Measurements from ENCODE around the gene KCTD2.

KCTD2 gene

GRCh38 chr17:75046407-75047289 is at the start of gene KCTD2, which contains the start of gene ATP5PD:
TSS of gene KCTD2 (plus strand) at chr17:75047225. CDS start at chr17:75047251, 26 bp downstream.
TSS of gene ATP5PD (minus strand) at chr17:75046969. CDS start at chr17:75042650, 4,319 bp downstream.
- TF ChIP-seq, protein P1, sequence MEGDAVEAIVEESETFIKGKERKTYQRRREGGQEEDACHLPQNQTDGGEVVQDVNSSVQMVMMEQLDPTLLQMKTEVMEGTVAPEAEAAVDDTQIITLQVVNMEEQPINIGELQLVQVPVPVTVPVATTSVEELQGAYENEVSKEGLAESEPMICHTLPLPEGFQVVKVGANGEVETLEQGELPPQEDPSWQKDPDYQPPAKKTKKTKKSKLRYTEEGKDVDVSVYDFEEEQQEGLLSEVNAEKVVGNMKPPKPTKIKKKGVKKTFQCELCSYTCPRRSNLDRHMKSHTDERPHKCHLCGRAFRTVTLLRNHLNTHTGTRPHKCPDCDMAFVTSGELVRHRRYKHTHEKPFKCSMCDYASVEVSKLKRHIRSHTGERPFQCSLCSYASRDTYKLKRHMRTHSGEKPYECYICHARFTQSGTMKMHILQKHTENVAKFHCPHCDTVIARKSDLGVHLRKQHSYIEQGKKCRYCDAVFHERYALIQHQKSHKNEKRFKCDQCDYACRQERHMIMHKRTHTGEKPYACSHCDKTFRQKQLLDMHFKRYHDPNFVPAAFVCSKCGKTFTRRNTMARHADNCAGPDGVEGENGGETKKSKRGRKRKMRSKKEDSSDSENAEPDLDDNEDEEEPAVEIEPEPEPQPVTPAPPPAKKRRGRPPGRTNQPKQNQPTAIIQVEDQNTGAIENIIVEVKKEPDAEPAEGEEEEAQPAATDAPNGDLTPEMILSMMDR (IDR thresholded peaks at IDR 0.05; ENCODE audit: borderline replicate concordance, control extremely low read depth, extremely low read depth, insufficient read depth, missing control alignments) = no peak
- DNase-seq (ENCODE audit: low spot score) = peak; percentile 99
- in situ Hi-C loops (cut with MboI; ENCODE audit: low sequenced_read_pairs, unreplicated experiment) = no loop called here

DNA sequence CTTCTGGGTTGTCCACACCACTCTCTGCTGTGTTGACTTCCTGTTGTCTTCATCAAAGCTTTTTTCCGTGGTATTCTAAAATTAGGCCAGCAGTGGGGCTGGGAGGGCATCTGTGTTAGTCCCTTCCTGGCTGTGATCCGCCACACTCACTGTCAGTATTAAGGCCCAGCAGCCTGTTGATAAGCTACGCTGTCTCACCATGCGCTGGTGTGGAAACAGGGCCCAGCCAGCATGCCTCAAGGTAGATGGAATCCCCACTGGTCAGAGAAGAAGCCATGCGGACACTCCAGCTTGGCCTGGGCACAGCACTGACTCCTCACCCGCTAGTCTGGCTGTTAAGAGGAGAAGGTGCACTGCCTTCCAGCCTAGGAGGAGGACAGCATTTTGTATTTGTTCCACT is 48.2 kb upstream of the KCTD2 start:
- no peak for DNase-seq (ENCODE audit: low spot score)
- in situ Hi-C loops (cut with MboI; ENCODE audit: low sequenced_read_pairs, unreplicated experiment) = no loop called here
- TF ChIP-seq, protein P1 (IDR thresholded peaks at IDR 0.05; ENCODE audit: borderline replicate concordance, control extremely low read depth, extremely low read depth, insufficient read depth, missing control alignments) = no peak

- in situ Hi-C loops (cut with MboI; ENCODE audit: low sequenced_read_pairs, unreplicated experiment) = no loop called here
- TF ChIP-seq, protein P1 (IDR thresholded peaks at IDR 0.05; ENCODE audit: borderline replicate concordance, control extremely low read depth, extremely low read depth, insufficient read depth, missing control alignments) = no peak
- no peak for DNase-seq (ENCODE audit: low spot score)
Observed at GRCh38 chr17:74999523-74999922, 47.5 kb upstream of the KCTD2 start.

DNA sequence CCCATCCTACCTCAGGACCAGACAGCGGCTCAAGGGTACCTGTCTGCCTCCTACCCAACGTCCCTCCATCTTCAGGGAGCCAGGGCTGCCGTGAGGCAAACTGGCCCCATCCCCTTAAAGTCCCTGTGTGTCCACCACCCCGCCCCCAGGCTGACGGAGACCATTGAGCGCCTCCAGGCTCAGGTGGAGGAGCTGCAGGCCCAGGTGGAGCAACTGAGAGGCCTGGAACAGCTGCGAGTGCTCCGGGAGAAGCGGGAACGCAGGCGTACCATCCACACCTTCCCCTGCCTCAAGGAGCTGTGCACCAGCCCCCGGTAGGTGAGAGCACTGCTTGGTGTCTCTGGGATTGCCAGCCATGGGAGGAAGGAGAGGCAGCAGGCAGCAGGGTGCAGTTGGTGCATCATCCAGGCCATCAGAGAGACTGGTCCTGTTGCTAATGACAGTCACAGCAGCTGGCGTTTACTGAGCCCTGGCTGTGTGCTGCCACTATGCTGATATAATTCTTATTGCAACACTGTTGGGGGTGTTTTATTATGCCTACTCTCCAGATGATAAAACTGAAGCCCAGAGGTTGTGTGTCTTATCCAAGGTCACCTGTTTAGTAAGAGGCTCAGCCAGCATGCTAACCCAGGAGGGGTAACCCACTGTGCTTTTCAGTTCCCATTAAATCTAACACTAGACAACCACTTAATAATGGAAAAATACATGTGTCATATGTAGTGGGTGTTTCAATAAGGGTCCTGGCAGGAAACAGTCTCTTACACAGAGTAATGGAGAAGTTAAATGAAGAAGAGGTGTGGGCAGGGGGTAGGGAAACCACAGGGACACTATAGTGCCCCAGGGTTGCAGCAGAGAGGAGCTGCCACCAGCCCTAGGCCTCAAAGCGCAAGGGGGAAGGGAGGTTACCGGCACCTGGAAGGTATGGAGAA is 44.8 kb upstream of the KCTD2 start:
- no peak for DNase-seq (ENCODE audit: low spot score)
- in situ Hi-C loops (cut with MboI; ENCODE audit: low sequenced_read_pairs, unreplicated experiment) = no loop called here

GRCh38 chr17:75003070-75003956 is 43.7 kb upstream of the KCTD2 start:
- DNase-seq (ENCODE audit: low spot score) = no peak
- TF ChIP-seq, protein P1 (IDR thresholded peaks at IDR 0.05; ENCODE audit: borderline replicate concordance, control extremely low read depth, extremely low read depth, insufficient read depth, missing control alignments) = no peak
- in situ Hi-C loops (cut with MboI; ENCODE audit: low sequenced_read_pairs, unreplicated experiment) = no loop called here

More for the DNA sequence above, 44.8 kb upstream of the KCTD2 start:
- TF ChIP-seq, protein P1 (IDR thresholded peaks at IDR 0.05; ENCODE audit: borderline replicate concordance, control extremely low read depth, extremely low read depth, insufficient read depth, missing control alignments) = no peak
